Sigmoid colon (tissue), 4 donors: ENCODE measurements around the gene NR1H2.

ENCODE experiments used
- EP300 ChIP-seq, 4 donors: sonication (generic); formaldehyde crosslinking; IDR thresholded peaks; one replicate each; pipeline ENCODE4 v1.6.1; 2017; ENCODE audit warnings: antibody characterized with exemption in 4 of 4
- TF ChIP-seq, protein P1 (sequence below), 4 experiments: fragments of 450-650 bp in 3 of 4; fragments of 200-600 bp in 1 of 4; IDR thresholded peaks; one replicate each; pipeline ENCODE4 v1.5.1; 2016 to 2019; ENCODE audit warnings: antibody characterized with exemption in 4 of 4, mild to moderate bottlenecking in 3 of 4, moderate library complexity in 2 of 4

GRCh38 chr19:50387176-50387867 lies 11.1 kb downstream of the NR1H2 start:
- TF ChIP-seq EP300 (IDR thresholded peaks at IDR 0.05) = no peak
- TF ChIP-seq, protein P1, sequence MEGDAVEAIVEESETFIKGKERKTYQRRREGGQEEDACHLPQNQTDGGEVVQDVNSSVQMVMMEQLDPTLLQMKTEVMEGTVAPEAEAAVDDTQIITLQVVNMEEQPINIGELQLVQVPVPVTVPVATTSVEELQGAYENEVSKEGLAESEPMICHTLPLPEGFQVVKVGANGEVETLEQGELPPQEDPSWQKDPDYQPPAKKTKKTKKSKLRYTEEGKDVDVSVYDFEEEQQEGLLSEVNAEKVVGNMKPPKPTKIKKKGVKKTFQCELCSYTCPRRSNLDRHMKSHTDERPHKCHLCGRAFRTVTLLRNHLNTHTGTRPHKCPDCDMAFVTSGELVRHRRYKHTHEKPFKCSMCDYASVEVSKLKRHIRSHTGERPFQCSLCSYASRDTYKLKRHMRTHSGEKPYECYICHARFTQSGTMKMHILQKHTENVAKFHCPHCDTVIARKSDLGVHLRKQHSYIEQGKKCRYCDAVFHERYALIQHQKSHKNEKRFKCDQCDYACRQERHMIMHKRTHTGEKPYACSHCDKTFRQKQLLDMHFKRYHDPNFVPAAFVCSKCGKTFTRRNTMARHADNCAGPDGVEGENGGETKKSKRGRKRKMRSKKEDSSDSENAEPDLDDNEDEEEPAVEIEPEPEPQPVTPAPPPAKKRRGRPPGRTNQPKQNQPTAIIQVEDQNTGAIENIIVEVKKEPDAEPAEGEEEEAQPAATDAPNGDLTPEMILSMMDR (IDR thresholded peaks at IDR 0.05) = no peak
